ENCODE results near the gene TUBB4B.

The TUBB4B gene

DNA sequence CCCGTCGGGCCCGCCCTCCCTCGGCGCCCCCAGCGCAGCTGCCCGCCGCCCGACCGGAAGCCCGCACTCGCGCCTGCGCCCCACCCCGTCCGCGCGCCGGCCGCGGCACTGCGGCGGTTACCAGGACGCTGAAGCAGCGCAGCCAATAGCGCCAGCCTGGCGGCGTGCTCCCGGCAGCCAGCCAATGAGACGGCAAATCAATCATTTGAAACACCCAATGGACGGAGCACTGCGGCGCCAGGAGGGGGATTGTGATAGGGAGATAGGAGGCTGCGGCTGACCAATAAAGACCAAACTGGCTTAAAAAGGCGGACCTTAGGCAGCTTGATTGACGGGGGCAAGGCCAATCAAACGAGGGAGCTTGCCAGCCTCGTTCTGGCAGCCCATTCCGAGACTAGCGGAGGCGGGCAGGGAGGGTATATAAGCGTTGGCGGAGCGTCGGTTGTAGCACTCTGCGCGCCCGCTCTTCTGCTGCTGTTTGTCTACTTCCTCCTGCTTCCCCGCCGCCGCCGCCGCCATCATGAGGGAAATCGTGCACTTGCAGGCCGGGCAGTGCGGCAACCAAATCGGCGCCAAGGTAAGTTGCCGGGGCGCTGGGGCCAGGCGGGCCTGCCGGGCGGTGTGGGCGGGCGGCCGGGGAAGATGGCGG is at the start of gene TUBB4B:
Gene TUBB4B, plus strand, starts transcription at position 447 of the 649 bp plus-strand sequence. Its CDS starts 74 bp downstream, at position 521.
- DNase-seq: peak; percentile 100

- DNase-seq: no peak
Measured at GRCh38 chr9:137191691-137192447, 49.2 kb upstream of the TUBB4B start.

DNA sequence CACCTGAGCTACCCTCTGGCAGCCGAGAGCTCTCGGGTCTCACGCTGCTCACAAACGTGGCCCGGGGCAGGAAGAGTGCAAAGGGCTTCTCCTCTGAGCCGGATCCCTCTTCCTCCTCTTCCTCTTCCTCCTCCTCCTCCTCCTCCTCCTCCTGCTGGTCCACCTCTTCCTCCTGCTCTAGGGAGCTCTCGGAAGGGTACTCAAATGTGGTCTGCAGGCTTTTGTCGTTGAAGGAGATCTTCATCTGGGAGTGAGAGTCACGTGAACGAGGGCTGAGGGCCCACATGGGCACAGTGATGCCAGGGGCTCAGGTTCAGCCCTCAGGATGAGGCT is 48.7 kb upstream of the TUBB4B start:
- DNase-seq: no peak

- no peak for DNase-seq
Measured at GRCh38 chr9:137192859-137193258, 48.2 kb upstream of the TUBB4B start.

GRCh38 chr9:137193771-137194170 is 47.3 kb upstream of the TUBB4B start:
- DNase-seq: no peak

- no peak for DNase-seq
Measured at GRCh38 chr9:137194388-137194787, 46.7 kb upstream of the TUBB4B start.

- no peak for DNase-seq
Measured at GRCh38 chr9:137194909-137195308, 46.2 kb upstream of the TUBB4B start.

DNA sequence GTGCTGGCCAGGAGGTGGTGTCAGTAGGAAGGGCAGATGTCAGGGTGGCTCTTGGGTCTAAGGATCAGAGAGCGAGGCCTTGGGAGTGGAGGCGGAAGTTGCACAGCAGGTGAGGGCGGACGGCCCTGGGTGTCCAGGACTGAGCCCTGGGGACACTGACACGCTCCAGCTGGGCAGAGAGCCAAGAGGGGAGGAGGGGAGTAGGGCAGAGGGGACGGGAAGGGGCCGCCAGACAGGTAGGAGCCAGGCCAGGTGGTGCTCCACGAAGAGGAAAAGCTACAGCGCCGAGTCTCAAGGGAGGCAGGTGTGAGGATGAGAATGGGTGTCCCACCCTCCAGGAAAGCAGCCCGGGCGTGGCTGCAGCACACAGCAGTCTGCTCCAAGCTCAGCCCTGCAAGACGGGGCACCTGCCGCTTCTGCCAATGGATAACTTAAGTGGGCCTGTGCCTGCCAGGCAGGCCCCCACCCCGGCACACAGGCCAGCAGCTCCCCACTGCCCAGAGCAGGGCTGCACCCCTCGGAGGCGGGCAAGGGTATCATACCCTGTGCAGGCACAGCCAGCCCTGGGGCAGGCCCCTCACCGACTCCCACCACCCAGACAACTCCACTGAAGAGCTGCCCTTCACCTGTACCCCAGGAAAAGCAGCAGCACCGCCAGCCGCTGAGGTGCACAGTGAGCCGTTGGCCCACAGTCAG is 45.4 kb upstream of the TUBB4B start:
- DNase-seq: no peak

DNA sequence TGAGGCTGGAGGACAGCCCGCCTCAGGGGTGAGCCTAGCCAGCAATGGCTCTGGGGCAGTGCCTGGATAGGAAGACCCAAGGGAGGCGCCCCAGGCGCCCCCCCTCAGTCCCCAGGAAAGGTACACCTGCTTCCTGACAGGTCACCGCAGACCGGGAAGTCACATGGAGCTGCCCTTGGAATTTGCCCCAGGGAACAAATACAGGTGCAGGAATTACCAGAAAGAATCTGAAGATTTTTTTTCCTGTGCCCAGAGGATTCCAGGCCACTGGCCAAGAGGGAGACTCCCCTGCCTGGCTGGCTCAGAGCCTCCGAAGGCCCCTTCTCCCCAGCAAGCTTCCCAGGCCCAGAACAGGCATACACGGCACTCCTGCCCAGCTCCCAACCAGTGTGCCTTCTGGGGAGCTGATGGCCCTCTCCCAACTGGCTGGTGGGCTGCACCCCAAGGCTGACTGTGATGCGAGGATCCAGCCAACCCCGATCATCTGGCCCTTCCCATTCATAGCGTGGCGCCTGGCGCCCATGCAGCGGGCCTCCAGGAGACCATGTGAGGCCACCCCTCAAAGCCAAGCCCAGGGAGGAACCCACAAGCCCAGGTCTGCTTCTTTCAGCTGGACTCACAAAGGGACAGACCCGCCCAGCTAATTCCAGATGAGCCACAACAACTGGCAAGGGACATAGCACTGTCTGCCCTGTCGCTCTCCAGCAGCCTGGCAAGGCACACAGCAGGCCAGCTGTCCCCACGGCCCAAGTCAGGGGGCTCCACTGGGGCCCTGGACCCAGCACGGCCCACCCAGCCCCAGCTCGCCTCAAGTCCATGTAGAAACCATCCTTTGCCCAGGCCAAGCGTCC is 42.8 kb upstream of the TUBB4B start:
- DNase-seq: no peak

GRCh38 chr9:137198902-137199283 is 42.2 kb upstream of the TUBB4B start:
- no peak for DNase-seq

DNA sequence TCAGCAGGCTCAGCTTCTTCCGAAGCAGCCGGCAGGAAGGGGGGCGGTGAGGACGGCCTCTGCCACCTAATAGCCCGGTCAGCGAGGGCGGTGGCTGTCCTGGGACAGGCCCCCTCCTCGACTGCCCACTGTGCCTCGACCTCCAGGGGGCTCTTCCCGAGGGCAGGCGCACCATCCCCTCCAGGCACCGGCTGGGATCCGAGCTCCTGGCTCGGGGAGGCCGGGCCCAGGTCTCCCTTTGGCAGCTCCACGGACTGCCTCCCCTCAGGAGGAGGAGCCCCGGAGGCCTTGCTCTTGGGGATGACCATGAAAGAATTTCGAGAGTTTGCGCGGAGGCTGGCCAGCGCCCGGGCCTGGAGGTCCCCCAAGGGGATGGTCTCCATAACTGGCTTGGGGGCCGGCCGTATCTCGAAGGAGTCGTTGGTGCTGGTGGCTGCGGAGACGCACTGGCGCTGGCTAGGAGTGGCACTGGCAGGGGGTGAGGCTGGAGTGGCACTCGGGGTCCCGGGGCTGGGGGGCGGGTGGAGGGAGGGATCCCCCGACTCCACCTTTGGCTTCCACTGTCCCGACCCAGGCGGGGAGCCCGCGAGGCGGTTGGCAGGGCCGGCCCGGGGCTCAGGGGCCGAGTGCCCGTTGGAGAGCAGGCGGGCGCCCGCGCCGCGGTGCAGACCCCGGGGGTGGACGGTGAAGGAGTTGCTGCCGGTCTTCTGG is 41.5 kb upstream of the TUBB4B start:
- no peak for DNase-seq

DNA sequence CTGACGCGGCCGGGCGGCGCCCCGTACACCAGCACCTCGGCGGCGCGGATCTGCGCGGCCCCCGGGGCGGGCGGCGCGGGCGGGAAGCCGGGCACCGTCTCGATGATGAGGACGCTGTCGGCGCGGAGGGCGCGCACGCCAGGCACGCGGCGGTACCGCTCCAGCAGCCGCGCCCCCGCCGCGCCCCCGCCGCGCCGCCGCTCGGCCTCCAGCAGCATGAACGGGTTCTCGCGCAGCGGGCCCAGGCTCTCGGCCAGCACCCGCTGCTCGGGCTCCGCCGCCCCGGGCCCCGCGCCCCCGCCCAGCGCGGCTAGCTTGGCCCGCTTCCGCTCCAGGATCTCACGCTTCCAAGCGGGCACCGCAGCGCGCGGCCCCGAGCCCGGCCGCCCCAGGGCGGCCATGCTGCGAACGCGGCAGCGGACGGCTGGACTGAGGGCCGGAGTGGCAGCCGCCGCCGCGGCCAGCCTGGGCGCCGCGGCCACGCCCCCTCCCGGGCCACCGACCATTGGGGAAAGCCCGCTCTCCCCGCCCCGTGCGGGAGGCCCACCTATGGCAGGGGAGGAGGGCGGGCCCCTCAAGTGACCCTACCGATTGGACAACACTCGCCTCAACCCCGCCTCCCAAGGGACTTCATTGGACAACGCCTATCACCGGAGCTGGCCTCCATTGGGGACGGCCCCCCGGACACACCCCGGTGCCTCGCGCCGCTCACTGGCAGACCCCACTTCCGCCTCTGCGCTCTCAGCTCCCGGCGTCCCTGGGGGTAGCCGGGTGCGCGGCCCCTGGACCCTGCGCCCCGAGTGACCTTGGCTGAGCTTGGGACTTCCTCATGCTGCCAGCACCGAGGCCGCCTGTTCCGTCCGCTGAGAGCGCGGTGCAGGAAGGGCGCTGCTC is 40.5 kb upstream of the TUBB4B start, which contains the start of gene TPRN:
Gene TPRN, minus strand, starts transcription at position 431 of the 894 bp plus-strand sequence. Its CDS starts 30 bp downstream, at position 401.
- peak; percentile 99 for DNase-seq

DNA sequence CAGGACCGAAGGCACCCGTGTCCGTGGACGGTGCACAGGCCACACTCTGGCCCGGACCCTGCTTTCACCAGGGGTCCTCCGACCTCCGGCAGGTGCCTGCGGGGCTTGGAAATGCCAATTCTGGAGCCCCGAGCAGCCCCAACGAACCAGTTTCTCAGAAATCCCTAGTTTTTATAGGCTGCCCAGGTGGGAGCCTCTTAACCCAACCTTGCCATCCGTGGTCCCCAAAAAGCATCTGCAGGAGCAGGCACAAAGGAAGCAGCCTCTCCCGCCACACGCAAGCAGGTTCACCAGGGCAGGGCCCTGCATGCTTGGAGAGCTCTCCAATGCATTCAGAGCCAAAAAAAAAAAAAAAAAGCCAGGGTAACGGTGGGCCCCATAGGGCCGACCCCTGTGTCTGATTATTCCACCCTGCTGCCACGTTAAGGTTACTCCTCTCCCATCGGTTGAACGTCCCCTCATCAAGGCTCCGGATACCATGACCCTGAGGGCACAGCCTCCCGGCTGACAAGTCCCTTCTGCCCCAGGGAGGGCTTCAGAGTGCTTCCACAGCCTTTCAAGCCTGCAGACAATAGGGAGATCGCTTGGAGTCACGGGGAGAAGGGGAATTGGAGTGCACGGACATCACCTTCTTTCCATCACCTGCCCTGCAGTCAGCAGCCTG is 39.8 kb upstream of the TUBB4B start:
- no peak for DNase-seq

DNA sequence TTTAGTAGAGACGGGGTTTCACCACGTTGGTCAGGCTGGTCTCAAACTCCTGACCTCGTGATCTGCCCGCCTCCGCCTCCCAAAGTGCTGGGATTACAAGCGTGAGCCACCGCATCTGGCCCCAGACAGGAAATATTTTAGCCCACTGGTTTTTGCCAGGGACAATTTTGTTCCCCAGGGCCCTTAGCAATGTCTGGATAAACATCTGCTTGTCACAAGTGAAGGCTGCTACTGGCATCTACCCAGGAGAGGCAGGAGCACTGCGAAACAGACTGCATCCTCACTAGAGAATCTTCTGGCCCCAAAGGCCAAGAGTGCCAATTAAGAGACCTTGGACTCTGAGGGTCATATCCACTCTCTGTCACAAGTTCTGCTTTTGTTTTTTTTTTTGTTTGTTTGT is 38.1 kb upstream of the TUBB4B start:
- no peak for DNase-seq

DNA sequence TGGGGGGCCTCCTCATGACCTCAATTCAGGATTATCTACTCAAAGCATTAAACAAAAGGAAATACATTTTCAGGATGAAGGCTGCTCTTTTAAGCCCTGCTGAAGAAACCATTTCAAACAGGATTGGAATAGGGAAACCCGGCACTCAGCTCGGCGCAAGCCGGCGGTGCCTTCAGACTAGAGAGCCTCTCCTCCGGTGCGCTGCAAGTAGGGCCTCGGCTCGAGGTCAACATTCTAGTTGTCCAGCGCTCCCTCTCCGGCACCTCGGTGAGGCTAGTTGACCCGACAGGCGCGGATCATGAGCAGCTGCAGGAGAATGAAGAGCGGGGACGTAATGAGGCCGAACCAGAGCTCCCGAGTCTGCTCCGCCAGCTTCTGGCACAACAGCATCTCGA is 36.4 kb upstream of the TUBB4B start:
- no peak for DNase-seq

DNA sequence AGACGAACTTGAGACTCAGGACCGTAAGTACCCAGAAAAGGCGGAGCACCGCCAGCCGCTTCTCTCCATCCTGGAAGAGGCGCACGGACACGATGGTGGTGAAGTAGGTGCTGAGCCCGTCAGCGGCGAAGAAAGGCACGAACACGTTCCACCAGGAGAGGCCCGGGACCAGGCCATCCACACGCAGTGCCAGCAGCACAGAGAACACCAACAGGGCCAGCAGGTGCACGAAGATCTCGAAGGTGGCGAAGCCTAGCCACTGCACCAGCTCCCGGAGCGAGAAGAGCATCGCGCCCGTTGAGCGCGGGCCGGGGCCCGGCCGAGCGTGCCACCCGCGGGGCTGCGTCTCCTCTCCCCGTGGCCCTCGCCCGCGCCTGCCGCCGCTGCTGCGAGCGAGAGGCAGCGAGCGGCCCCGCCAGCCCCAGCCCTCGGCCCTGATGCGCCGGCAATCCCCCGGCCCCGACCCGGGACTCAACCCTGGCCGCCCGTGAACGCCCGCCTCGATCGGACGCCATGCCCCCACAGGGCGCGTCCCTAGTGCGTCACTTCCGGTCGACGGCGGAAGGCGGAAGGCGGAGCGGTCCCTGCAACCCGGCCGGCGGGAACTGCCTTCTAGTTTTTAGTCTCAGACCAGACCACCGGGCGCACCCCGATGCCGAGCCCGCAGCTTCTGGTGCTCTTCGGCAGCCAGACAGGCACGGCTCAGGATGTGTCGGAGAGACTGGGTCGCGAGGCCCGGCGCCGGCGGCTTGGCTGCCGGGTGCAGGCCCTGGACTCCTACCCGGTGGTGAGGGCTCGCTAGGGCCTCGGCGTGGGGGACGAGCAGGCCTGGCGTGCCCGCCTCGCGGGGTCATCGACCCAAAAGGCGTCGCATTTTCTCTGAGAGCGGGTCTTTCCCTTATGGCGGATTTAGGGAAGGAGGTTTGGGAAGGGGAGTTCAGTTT is 35.7 kb upstream of the TUBB4B start, which contains the start of the genes NDOR1 and TMEM203:
Gene NDOR1, plus strand, starts transcription at position 575 of the 944 bp plus-strand sequence. Its CDS starts 78 bp downstream, at position 653.
Gene TMEM203, minus strand, starts transcription at position 523 of the 944 bp plus-strand sequence. Its CDS starts 234 bp downstream, at position 289.
- DNase-seq: peak; percentile 74

- no peak for DNase-seq
Measured at GRCh38 chr9:137206602-137207001, 34.5 kb upstream of the TUBB4B start.

- no peak for DNase-seq
Measured at GRCh38 chr9:137211532-137211931, 29.6 kb upstream of the TUBB4B start.

DNA sequence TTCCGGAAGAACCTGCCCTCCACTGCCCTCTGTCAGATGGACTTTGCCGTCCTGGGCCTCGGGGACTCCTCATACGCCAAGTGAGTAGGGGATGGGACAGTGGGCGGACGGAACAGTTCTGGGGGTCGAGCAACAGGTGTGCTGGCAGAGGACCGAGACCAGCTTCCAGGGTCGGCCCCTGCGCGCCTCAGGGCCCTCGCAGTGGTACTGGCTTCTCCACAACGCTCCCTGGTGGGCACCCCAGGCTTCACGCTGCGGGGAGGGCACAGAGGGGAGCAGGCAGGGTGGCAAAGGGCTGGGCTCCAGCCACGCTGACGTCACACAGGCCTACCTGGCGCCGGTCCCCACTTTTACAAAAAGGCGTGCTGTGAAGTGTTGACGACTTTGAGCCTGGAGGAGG is 28.6 kb upstream of the TUBB4B start:
- no peak for DNase-seq

Measured in HCEC 1CT (cell line).